Measurements from ENCODE around the gene BMX. TPM values are rescaled to one million over a fixed set of nuclear protein-coding genes. Genes with fewer than 3 reads are reported as not detected.

The BMX gene
- total and polyA plus RNA-seq, 10 of the 15 experiments (the other 5 are each of a cell fraction or from before 2014, with no cell fraction given), result not detected

DNA sequence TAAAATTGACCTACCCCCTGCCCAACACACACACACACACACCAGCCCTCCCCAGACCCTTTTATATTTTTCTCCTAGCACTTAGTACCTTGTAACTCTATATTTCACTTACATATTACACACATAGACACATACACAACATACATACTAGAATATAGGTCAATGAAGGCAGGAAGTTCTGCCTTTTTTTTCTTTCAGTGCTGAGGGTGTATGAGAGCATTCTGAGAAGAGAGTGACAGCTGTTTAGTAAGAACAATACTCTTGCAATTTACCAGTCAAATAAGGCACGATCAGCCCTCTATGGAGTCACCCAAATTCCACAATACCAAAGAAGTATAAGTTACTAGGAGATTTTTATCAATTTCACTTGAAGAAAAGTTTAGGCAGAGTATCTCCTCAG is 66.7 kb downstream of the BMX start (continued):
- TF ChIP-seq RCOR1 (conservative IDR thresholded peaks at IDR 0.05; ENCODE audit: low read depth, low read length) (no peak), CUX1 (IDR thresholded peaks at IDR 0.05; ENCODE audit: insufficient replicate concordance, low read depth, low read length) (no peak), NRF1 (conservative IDR thresholded peaks at IDR 0.05; ENCODE audit: low read depth, low read length) (no peak), PML (IDR thresholded peaks at IDR 0.05; ENCODE audit: low read length) (no peak), ASH2L (IDR thresholded peaks at IDR 0.05; ENCODE audit: borderline replicate concordance, low read depth) (no peak), CEBPZ (IDR thresholded peaks at IDR 0.05; ENCODE audit: low read depth, low read length) (no peak), STAT3 (IDR thresholded peaks at IDR 0.05; ENCODE audit: low read depth, low read length) (no peak), NR2C1 (IDR thresholded peaks at IDR 0.05) (no peak)
